Urinary bladder (tissue), 2 donors: ENCODE results near the gene C2orf92. TPM values are rescaled to one million over a fixed set of nuclear protein-coding genes. Genes with fewer than 3 reads are reported as not detected.

Experiments used
- polyA plus RNA-seq: library from polyadenylated mRNA; stranded (reverse); fragments of 200-250 nt; gene quantifications from one replicate; pipeline ENCODE4 v1.2.3, GENCODE V29; 2013
- small RNA-seq: library from RNA; depleted of rRNA; stranded (forward); fragments of <200 nt; gene quantifications from one replicate; pipeline ENCODE3, GENCODE V24; 2014
- total RNA-seq: library from RNA; depleted of rRNA; stranded (reverse); fragments of >200 nt; gene quantifications from one replicate; pipeline ENCODE4 v1.2.3, GENCODE V29; 2014
- donor health status: healthy.

C2orf92 gene
- total and polyA plus RNA-seq, 2 donors: 1.7 to 11.2 TPM

Small RNAs within 50 kb of the gene (small RNA-seq; reads per million reads assigned to genes)
- gene RNU4-8P: not detected

Other genes with a start within 250 kb of the C2orf92 start
- gene ANKRD36B, start 79.8 kb upstream of the C2orf92 start, total RNA-seq: 201 TPM
- gene ANKRD36B, start 79.8 kb upstream of the C2orf92 start, polyA plus RNA-seq: 3.4 TPM
- gene COX5B, start 23.7 kb upstream of the C2orf92 start, total RNA-seq: 161 TPM
- 410 TPM for gene COX5B, start 23.7 kb upstream of the C2orf92 start, polyA plus RNA-seq
- gene ACTR1B, start 5.7 kb upstream of the C2orf92 start, total RNA-seq: 34.8 TPM
- 93.2 TPM for gene ACTR1B, start 5.7 kb upstream of the C2orf92 start, polyA plus RNA-seq
- gene ZAP70, start 43.9 kb downstream of the C2orf92 start, total RNA-seq: 1.9 TPM
- 2.5 TPM for gene ZAP70, start 43.9 kb downstream of the C2orf92 start, polyA plus RNA-seq